ENCODE data around the gene DDO.

The DDO gene

DNA sequence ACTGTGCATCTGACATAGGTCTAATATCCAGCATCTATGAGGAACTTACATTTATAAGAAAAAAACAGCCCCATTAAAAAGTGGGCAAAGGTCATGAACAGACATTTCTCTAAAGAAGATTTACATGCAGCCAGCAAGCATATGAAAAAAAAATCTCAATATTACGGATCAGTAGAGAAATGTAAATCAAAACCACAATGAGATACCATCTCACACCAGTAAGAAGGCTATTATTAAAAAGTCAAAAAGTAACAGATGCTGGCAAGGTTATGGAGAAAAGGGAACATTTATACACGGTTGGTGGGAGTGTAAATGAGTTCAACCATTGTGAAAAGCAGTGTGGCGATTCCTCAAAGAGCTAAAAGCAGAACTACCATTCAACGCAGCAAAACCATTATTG lies 70.3 kb downstream of the DDO start:
- no peak for DNase-seq

DNA sequence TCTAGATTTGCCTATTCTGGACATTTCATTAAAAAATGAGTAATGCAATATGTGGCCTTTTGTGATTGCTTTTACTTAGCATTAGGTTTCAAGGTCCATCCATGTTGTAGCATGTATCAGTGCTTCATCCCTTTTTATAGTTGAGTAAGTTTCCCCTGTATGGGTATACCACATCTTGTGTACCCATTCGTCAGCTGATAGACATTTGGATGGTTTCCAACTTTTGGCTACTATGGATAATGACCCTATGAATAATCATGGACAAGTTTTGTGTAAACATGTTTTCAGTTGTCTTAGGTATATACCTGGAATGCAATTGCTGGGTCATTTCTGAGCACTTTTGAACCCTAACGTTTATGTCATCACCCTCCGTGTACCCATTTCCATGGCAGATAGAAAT lies 72.6 kb downstream of the DDO start:
- no peak for DNase-seq
